HG02623 (cell line): ENCODE results near the gene ZNF839.

Experiments
- ATAC-seq: cut with Tn5 transposase; IDR thresholded peaks from one replicate; pipeline ENCODE4 v1.9.1; 2021; ENCODE audit warnings: moderate library complexity; ENCODE audit not compliant: unreplicated experiment

The ZNF839 gene

DNA sequence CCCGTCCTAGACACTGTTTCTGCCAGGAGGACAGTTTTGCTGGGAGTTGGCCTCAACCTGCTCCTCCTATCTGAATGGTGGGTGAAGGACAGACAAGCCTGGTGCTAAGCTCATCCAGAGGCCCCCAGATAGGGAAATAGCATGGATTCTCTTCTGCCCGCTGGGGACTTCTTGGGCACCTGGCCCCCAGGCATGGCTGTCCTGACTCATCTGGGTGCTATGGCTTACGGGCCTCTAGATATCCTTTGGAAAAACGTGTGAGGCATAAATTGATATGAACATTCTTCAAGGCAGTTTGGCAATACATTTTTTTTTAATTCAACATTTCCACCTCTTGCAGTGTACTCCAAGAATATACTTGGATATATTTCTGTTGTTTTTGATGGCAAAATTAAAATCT, 51.8 kb downstream of the ZNF839 start:
- ATAC-seq: no peak

DNA sequence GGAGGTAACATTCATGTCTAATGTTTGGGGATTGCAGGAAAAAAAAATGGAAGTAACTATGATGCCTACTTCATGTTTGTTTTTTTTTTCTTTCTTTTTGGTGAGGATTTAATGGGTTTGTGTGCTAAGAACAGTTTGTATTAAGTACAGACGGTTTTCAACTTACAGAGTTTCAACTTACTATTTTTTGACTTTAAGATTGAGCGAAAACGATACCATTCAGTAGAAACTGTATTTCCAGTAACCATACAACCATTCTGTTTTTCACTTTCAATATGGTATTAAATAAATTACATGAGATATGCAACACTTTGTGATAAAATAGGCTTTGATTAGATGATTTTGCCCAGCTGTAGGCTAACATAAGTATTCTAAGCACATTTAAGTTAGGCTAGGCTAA, 53.6 kb downstream of the ZNF839 start:
- ATAC-seq: no peak

DNA sequence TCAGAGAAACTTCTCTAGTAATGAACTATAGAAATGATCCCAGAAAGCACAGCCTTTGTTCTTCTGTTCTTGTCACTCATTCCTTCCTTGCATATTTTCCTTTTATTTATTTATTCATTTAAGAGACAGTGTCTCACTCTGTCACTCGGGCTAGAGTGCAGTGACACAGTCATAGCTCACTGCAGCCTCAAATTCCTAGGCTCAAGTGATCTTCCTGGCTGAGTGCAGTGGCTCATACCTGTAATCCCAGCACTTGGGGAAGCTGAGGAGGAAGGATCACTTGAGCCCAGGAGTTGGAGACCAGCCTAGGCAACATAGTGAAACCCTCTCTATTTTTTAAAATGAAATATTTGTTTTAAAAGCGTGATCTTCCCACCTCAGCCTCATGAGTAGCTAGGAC, 54.7 kb downstream of the ZNF839 start:
- ATAC-seq: no peak

DNA sequence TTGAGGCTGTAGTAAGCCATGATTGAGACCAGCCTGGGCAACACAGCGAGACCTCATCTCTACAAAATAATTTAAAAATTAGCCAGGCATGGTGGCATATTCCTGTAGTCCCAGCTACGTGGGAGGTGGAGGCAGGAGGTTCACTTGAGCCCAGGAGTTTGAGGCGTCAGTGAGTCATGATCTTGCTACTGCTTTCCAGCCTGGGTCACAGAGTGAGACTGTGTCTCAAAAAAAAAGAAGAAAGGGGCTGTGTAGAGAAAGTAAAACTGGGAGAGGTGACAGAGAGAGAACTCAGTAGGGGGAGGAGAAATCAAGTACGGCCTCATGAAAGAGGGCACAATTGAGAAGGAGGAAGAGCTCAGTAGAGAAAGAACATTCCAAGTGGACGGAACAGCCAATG, 55.6 kb downstream of the ZNF839 start:
- ATAC-seq: no peak

DNA sequence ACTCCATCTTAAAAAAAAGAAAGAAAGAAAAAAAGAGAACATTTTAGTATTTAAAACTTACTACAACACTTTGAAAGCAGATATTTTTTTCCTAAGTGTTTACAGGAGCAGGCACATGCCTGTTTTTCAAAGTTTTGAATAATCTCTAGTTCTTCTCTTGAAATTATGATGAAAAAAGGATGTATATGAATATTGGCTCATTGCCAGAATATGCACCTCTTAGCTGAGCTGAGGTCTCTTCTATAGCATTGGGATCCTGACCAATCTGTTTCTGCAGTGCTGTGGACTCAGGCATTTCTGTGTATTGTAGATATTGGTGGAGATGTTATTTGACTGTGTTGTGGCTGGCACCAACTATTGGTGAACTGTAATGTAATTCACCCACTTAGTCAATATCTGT, 58.1 kb downstream of the ZNF839 start:
- ATAC-seq: no peak

DNA sequence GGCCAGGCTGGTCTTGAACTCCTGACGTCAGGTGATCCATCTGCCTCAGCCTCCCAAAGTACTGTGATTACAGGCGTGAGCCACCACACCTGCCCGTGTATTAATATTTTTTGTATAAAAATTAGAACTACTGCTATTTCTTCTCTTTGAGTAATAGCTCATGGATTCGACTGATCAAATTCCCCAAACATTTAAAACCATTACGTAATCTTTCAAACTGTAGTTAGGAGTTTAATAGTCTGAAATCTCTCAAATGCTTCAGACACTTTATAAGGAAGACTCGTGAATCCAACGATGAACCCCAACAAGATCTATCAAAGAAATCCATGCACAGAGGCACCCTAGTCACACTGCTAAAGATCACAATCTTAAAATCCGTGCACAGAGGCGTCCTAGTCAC, 59.3 kb downstream of the ZNF839 start:
- ATAC-seq: no peak

DNA sequence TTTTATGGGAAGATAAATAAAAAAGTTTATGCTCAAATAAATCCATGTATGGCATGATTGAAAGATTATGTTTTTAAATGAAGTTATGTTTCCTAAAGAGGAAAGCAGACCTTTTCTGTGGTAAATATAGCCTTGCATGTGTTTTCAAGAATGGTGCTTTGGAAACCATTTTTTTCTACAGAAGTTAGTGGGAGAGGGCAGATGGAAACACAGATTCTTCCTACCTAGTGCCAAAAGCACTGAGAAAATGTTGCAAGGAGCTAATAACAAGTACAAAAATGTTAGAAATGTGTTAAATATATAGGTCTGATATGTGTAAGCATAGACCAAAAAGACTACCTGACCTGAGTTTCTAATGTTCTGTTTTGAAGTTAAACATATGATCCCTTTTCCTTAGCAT, 67.5 kb downstream of the ZNF839 start:
- ATAC-seq: no peak

DNA sequence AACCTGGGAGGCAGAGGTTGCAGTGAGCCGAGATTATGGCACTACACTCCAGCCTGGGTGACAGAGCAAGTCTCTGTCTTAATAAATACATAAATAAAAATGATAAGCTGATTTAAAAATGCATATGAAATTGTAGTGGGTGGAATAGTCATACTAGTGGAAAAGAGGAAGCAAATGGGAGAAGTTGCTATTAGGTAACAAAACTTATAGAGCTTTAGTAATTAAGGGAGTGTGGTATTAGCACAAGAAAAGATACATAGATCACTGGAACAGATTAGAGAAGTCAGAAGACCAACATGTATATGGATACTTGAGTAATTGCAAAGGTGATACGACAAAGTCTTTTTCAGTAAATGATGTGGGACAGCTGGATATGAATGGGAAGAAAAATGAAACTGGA, 69.7 kb downstream of the ZNF839 start:
- ATAC-seq: no peak

DNA sequence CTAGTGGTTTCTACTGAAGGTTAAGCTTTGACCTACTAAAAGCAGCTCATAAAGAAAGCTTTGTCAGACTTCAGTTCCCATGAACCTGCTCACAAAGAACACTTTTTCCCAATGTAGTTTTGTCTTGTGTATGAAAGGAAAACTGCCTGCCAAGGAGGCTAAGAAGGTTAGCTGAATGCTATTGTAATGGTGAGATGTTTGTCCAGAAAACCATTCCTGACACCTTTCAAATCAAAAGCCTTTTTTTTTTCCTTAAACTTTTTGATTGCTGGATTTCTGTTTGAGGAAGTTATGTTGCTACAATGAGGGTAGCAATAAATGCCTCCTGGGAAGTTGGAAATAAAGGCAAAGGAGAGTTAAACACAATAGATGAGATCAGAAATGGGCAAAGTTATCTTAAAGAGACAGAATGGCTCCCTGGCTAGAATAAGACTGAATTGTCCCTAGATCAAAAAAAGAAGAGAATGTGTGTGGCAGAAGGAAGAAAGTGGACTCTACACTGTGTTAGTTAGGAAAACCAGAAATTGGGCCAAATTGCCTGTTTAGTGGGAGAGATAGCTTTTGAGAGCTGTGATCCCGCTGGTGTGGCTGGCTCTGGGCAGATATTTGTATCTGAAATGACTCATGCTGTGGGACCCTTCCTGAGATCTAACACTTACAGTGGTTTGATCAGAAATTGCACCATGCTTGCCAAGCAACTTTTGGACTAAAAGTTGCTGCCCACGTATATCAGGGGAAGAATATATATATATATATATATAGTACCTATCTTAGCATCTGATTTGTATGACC, 70.7 kb downstream of the ZNF839 start:
- ATAC-seq: no peak
